NOMO-1 treated with dmso at 0.1 percent for 144 hours (cell line): ENCODE results near the gene C11orf86.

ENCODE experiments used
- DNase-seq: peaks from one replicate; lab custom pipeline; 2025; ENCODE audit not compliant: unreplicated experiment; lab: John Stamatoyannopoulos, UW

Gene C11orf86

DNA sequence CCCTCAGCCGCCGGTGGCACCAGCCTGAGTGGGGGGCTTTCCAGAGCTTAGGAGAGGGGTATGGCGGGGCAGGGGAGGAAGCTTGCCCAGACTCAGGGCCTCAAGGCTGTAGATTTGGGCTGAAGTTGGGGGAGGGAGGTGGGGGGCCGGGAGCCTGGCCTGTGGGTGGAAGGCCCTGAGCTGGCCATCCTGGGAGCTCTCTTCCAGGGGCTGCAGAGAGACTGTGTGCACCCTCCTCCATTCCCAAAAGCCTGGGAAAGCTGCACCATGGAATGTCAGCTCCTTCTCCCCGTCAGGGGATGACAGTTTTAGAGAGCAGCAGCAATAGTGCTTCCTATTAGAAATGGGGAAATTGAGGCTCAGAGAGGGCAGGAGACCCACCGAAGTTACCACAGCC, 48.9 kb downstream of the C11orf86 start:
- DNase-seq, result no peak

DNA sequence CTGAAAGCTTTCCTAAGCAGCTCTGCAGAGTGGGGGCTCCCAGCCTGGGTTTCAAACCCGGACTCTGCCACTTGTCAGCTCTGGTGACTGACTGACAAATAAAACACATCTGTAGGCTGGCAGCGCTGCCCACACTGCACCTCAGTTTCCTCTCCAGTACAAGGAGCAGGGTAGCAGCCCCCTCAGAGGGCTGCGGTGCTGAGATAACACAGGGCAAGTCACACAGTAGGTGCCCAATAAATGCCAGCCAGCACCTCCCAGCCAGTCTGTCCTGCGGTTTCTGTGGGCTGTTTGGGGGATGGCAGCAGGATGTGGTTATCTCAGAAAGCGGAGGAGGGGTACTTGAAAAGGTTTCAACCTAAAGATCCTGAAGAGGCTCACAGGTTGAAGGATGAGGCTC, 49.3 kb downstream of the C11orf86 start:
- DNase-seq, result no peak

DNA sequence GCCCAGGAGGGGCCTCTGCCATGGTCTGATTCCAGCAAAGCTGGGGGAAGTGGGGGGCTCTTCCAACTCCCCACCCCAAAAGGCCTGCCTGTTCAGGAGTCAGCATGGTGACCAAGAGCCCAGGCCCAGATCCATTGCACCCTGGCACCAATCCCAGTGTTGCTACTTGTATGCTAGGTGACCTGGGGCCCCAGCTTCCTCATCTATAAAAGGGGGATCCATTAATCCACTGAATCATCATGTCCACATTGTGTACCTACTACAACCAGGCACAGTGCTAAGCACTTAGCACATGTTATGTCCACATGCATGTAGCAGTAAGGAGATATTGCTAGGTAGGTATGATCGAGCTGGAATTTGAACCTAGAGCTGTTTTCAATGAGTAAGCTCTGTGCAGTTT, 49.9 kb downstream of the C11orf86 start:
- no peak for DNase-seq

DNA sequence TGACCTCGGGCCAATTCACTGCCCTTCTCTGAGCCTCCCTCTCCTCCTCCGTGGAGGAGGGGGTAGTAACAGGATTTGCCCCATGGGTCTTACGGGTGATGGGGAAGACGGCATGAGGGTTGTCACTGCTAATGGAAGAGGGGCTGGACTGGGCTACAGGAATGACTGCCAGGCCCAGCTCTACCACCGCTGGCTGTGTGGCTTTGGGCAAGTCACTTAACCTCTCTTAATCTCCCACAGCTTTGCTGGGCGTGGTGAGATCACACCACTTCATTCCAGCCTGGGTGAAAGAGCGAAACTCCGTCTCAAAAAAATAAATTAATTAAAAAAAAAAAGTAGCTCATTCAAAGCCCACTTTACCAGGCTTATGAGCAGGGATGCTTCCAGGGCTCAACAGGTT, 50.6 kb downstream of the C11orf86 start:
- DNase-seq, result no peak
